ENCODE results near the gene CYP26B1. TPM values are rescaled to one million over a fixed set of nuclear protein-coding genes. Genes with fewer than 3 reads are reported as not detected.

CYP26B1 gene
- polyA plus RNA-seq, 3 donors: not detected

DNA sequence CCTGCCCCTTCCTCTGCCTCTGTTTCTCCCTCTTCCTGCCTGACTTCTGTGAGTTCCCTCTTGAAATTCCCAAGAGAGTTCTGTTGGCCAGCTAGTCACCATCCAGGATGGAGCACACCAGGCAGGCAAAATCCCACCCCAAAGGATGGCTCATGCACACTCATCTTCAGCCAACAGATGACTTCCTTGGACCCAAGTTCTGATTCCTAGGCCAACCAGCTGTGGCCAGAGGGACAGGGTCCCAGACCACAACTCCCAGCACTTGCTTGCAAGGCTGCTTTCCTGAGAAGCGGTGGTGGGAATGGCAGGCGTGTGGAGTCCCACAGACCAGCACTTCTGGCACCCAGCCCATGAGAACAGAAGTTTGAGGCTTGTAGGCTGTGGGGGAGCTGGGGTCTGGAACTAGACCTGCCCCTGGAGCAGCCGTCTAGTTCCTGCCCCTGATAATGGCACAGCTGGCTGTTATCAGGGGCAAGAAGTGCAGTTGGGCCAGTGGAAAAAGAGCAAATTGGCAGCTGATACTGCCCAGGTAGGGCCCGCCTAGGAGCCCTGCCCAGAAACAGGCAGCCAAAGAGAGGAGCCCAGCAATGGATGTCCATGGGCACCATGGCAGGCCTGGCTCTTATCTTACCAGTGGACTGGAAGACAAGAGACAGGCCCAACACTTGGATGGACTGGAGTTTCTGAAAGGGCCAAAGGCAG, 56.7 kb downstream of the CYP26B1 start:
- Histone ChIP-seq H3K9me3 (replicated peaks in 1 of 2; ENCODE audit: control insufficient read depth in 1 of 2, insufficient read depth in 1 of 2, low read length in 2 of 2) (peaks cover 0 to 17% of the 10 kb centered on the region in 2 donors), H3K36me3 (replicated peaks in 1 of 2; ENCODE audit: control insufficient read depth in 1 of 2, insufficient read depth in 2 of 2, low read length in 2 of 2) (no peaks in the 10 kb centered on the region), H3K27ac (ENCODE audit: low read depth in 1 of 2, low read length in 2 of 2) (no peak overlapping the region), H3K4me2 (replicated peaks; ENCODE audit: extremely low read depth, low read length, poor library complexity, severe bottlenecking) (no peak overlapping the region), H3K4me1 (ENCODE audit: control insufficient read depth in 1 of 2, insufficient read depth in 2 of 2, low read length in 2 of 2) (no peaks in the 10 kb centered on the region), H2AFZ (ENCODE audit: insufficient read depth, low read depth, low read length, poor library complexity, severe bottlenecking) (no peak overlapping the region), H4K20me1 (ENCODE audit: insufficient read depth, low read length) (no peaks in the 10 kb centered on the region), H3K79me2 (ENCODE audit: insufficient read depth, low read length) (no peaks in the 10 kb centered on the region), H3K27me3 (ENCODE audit: control insufficient read depth in 2 of 2, insufficient read depth in 2 of 2, low read length in 2 of 2) (no peaks in the 10 kb centered on the region), H3K9ac (ENCODE audit: insufficient read depth, low read length, poor library complexity, severe bottlenecking) (no peak overlapping the region), H3K4me3 (replicated peaks in 1 of 3; ENCODE audit: low read depth in 2 of 3, low read length in 3 of 3) (no peak overlapping the region)
- peaks cover 1 to 8% (median 4%) of the 10 kb centered on the region in 3 donors for H3K27me3 Mint-ChIP-seq (ENCODE audit: low read depth in 3 of 3)
- H3K27ac Mint-ChIP-seq: no peak overlapping the region
- H3K9me3 Mint-ChIP-seq: peaks cover 0 to 33% (median 10%) of the 10 kb centered on the region in 7 donors
- TF ChIP-seq, protein P1, sequence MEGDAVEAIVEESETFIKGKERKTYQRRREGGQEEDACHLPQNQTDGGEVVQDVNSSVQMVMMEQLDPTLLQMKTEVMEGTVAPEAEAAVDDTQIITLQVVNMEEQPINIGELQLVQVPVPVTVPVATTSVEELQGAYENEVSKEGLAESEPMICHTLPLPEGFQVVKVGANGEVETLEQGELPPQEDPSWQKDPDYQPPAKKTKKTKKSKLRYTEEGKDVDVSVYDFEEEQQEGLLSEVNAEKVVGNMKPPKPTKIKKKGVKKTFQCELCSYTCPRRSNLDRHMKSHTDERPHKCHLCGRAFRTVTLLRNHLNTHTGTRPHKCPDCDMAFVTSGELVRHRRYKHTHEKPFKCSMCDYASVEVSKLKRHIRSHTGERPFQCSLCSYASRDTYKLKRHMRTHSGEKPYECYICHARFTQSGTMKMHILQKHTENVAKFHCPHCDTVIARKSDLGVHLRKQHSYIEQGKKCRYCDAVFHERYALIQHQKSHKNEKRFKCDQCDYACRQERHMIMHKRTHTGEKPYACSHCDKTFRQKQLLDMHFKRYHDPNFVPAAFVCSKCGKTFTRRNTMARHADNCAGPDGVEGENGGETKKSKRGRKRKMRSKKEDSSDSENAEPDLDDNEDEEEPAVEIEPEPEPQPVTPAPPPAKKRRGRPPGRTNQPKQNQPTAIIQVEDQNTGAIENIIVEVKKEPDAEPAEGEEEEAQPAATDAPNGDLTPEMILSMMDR (IDR thresholded peaks at IDR 0.05): no peak
- no peaks in the 10 kb centered on the region for H3K36me3 Mint-ChIP-seq
- intact Hi-C loops (cut with micrococcal nuclease): no loop called here
- H3K4me1 Mint-ChIP-seq: no peaks in the 10 kb centered on the region
- DNase-seq: no peak
- no peak overlapping the region for H3K4me3 Mint-ChIP-seq
- 85% methylated on average over 4 of the region's 4 CpGs for WGBS (ENCODE audit: insufficient coverage)

DNA sequence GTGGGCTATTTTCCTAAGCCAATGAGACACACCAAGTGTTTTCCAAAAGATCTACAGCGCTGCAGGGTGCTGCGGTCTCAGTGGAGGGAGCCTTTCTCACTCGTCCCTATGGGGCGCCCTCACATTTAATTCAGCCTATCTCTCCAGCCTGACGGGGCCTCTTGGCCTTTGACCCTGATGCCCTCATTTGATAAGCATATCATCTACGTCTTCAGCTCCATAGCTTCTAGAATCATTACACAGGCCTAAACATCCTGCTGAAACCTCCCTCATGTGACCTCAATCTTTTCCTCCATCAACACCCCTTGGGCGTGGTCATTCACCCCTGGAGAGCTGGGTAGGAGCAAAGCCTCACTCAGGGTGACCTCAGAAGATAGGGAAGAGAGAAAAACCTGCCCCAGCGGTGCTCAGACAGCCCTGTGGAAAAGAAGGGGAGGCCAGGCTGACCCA, 57.4 kb downstream of the CYP26B1 start:
- Histone ChIP-seq H3K9ac (ENCODE audit: insufficient read depth, low read length, poor library complexity, severe bottlenecking) (no peak overlapping the region), H2AFZ (ENCODE audit: insufficient read depth, low read depth, low read length, poor library complexity, severe bottlenecking) (no peak overlapping the region), H3K27me3 (ENCODE audit: control insufficient read depth in 2 of 2, insufficient read depth in 2 of 2, low read length in 2 of 2) (no peaks in the 10 kb centered on the region), H3K27ac (ENCODE audit: low read depth in 1 of 2, low read length in 2 of 2) (no peak overlapping the region), H3K36me3 (replicated peaks in 1 of 2; ENCODE audit: control insufficient read depth in 1 of 2, insufficient read depth in 2 of 2, low read length in 2 of 2) (no peaks in the 10 kb centered on the region), H3K9me3 (replicated peaks in 1 of 2; ENCODE audit: control insufficient read depth in 1 of 2, insufficient read depth in 1 of 2, low read length in 2 of 2) (peaks cover 0 to 18% of the 10 kb centered on the region in 2 donors), H3K79me2 (ENCODE audit: insufficient read depth, low read length) (no peaks in the 10 kb centered on the region), H3K4me3 (replicated peaks in 1 of 3; ENCODE audit: low read depth in 2 of 3, low read length in 3 of 3) (no peak overlapping the region), H3K4me2 (replicated peaks; ENCODE audit: extremely low read depth, low read length, poor library complexity, severe bottlenecking) (no peak overlapping the region), H3K4me1 (ENCODE audit: control insufficient read depth in 1 of 2, insufficient read depth in 2 of 2, low read length in 2 of 2) (no peaks in the 10 kb centered on the region), H4K20me1 (ENCODE audit: insufficient read depth, low read length) (no peaks in the 10 kb centered on the region)
- intact Hi-C loops (cut with micrococcal nuclease): no loop called here
- no peaks in the 10 kb centered on the region for H3K4me1 Mint-ChIP-seq
- peaks cover 0 to 36% (median 10%) of the 10 kb centered on the region in 7 donors for H3K9me3 Mint-ChIP-seq
- H3K27me3 Mint-ChIP-seq (ENCODE audit: low read depth in 3 of 3): peaks cover 1 to 8% (median 4%) of the 10 kb centered on the region in 3 donors
- WGBS (ENCODE audit: insufficient coverage): 92% methylated on average over 7 of the region's 8 CpGs
- H3K27ac Mint-ChIP-seq: no peak overlapping the region
- TF ChIP-seq, protein P1 (IDR thresholded peaks at IDR 0.05): no peak
- no peak for DNase-seq
- no peaks in the 10 kb centered on the region for H3K36me3 Mint-ChIP-seq
- no peak overlapping the region for H3K4me3 Mint-ChIP-seq
